ENCODE results near the gene MAP1LC3C.

The MAP1LC3C gene

GRCh38 chr1:241957692-241958494 lies 41.0 kb downstream of the MAP1LC3C start, which contains the start of gene BECN2:
Gene BECN2, plus strand, starts transcription at chr1:241957767. Its CDS starts 0 bp downstream, at chr1:241957767.
- H3K36me3 ChIP-seq (replicated peaks) = no peaks in the 10 kb centered on the region
- TF ChIP-seq, protein P1, sequence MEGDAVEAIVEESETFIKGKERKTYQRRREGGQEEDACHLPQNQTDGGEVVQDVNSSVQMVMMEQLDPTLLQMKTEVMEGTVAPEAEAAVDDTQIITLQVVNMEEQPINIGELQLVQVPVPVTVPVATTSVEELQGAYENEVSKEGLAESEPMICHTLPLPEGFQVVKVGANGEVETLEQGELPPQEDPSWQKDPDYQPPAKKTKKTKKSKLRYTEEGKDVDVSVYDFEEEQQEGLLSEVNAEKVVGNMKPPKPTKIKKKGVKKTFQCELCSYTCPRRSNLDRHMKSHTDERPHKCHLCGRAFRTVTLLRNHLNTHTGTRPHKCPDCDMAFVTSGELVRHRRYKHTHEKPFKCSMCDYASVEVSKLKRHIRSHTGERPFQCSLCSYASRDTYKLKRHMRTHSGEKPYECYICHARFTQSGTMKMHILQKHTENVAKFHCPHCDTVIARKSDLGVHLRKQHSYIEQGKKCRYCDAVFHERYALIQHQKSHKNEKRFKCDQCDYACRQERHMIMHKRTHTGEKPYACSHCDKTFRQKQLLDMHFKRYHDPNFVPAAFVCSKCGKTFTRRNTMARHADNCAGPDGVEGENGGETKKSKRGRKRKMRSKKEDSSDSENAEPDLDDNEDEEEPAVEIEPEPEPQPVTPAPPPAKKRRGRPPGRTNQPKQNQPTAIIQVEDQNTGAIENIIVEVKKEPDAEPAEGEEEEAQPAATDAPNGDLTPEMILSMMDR (IDR thresholded peaks at IDR 0.05; ENCODE audit: low read depth, low read length, missing control alignments) = no peak
- in situ Hi-C loops (cut with HindIII; ENCODE audit: low pct_ligation_motif_present, low sequenced_read_pairs) = no loop called here
- H3K27me3 ChIP-seq (replicated peaks) = no peaks in the 10 kb centered on the region
- no peak within 1 kb of the TSS for H3K4me3 ChIP-seq (ENCODE audit: low read depth, low read length)
- H3K27ac ChIP-seq = no peak within 1 kb of the TSS
- DNase-seq = no peak

- DNase-seq = no peak
- Histone ChIP-seq H3K27ac (no peak overlapping the region), H3K27me3 (replicated peaks) (no peaks in the 10 kb centered on the region), H3K36me3 (replicated peaks) (no peaks in the 10 kb centered on the region), H3K4me3 (ENCODE audit: low read depth, low read length) (no peak overlapping the region)
- TF ChIP-seq, protein P1 (IDR thresholded peaks at IDR 0.05; ENCODE audit: low read depth, low read length, missing control alignments) = no peak
- in situ Hi-C loops (cut with HindIII; ENCODE audit: low pct_ligation_motif_present, low sequenced_read_pairs) = no loop called here
Observed at GRCh38 chr1:241950390-241950789, 48.5 kb downstream of the MAP1LC3C start.

- in situ Hi-C loops (cut with HindIII; ENCODE audit: low pct_ligation_motif_present, low sequenced_read_pairs) = no loop called here
Observed at GRCh38 chr1:241947354-241947753, 51.5 kb downstream of the MAP1LC3C start.

More at GRCh38 chr1:241947354-241947753, 51.5 kb downstream of the MAP1LC3C start:
- Histone ChIP-seq H3K36me3 (replicated peaks) (no peaks in the 10 kb centered on the region), H3K4me3 (ENCODE audit: low read depth, low read length) (no peak overlapping the region), H3K27me3 (replicated peaks) (no peaks in the 10 kb centered on the region), H3K27ac (no peak overlapping the region)
- TF ChIP-seq, protein P1 (IDR thresholded peaks at IDR 0.05; ENCODE audit: low read depth, low read length, missing control alignments) = no peak
- DNase-seq = no peak
